K562 (cell line): ENCODE results near the gene SNCG. TPM values are rescaled to one million over a fixed set of nuclear protein-coding genes. Genes with fewer than 3 reads are reported as not detected.

Experiments used
- ARID1B ChIP-seq: fragments of 450-650 bp; IDR thresholded peaks from 2 replicates; pipeline ENCODE4 v1.6.1; 2016; ENCODE audit warnings: antibody characterized with exemption, mild to moderate bottlenecking, inconsistent platforms
- BDP1 ChIP-seq: IDR thresholded peaks from 3 replicates; pipeline ENCODE4 v1.6.1; 2011; ENCODE audit not compliant: insufficient read length, insufficient read depth
- CBX5 ChIP-seq: IDR thresholded peaks from 2 replicates; pipeline ENCODE4 v1.6.1; 2014; ENCODE audit warnings: low read depth, borderline replicate concordance
- DNMT1 ChIP-seq: fragments of 450-650 bp; IDR thresholded peaks from 2 replicates; pipeline ENCODE4 v1.6.1; 2016; ENCODE audit warnings: antibody characterized with exemption, mild to moderate bottlenecking
- HMGXB4 ChIP-seq: sonication (generic); formaldehyde crosslinking; IDR thresholded peaks from 2 replicates; pipeline ENCODE4 v1.8.1; 2023; ENCODE audit warnings: mild to moderate bottlenecking, missing genetic modification reagents
- HSF4 ChIP-seq: fragments of 250-450 bp; sonication (Bioruptor Pico); IDR thresholded peaks from 2 replicates; pipeline ENCODE4 v2.1.2; 2022; ENCODE audit warnings: mild to moderate bottlenecking, moderate library complexity, borderline replicate concordance
- KDM1A ChIP-seq, 2 experiments: fragments of 450-650 bp; IDR thresholded peaks; 2 replicates each; pipeline ENCODE4 v1.6.1; 2016; ENCODE audit warnings: mild to moderate bottlenecking in 2 of 2
- NFIC ChIP-seq: fragments of 450-650 bp; IDR thresholded peaks from 2 replicates; pipeline ENCODE4 v1.6.1; 2017; ENCODE audit warnings: mild to moderate bottlenecking, inconsistent platforms
- POLR2AphosphoS5 ChIP-seq: IDR thresholded peaks from 2 replicates; pipeline ENCODE4 v1.6.1; 2011; ENCODE audit warnings: mild to moderate bottlenecking, low read depth, low read length, moderate library complexity; ENCODE audit not compliant: control insufficient read depth, insufficient read depth
- POLR2B ChIP-seq: fragments of 450-650 bp; IDR thresholded peaks from 2 replicates; pipeline ENCODE4 v1.6.1; 2018; ENCODE audit warnings: low read depth; ENCODE audit not compliant: partially characterized antibody
- SIX5 ChIP-seq, 2 experiments: IDR thresholded peaks; 2 replicates each; pipeline ENCODE4 v1.6.1; 2011; ENCODE audit warnings: low read length in 2 of 2, borderline replicate concordance in 1 of 2, low read depth in 1 of 2, mild to moderate bottlenecking in 1 of 2, moderate library complexity in 1 of 2; ENCODE audit not compliant: insufficient read depth in 1 of 2
- SMARCA4 ChIP-seq: fragments of 450-650 bp; IDR thresholded peaks from 2 replicates; pipeline ENCODE4 v1.6.1; 2016
- TAF1 ChIP-seq: IDR thresholded peaks from 2 replicates; pipeline ENCODE4 v1.6.1; 2011; ENCODE audit warnings: mild to moderate bottlenecking, low read length, moderate library complexity; ENCODE audit not compliant: insufficient read depth, control insufficient read depth, severe bottlenecking; ENCODE audit errors: extremely low read depth
- TAF7 ChIP-seq: fragments of 450-650 bp; IDR thresholded peaks from 2 replicates; pipeline ENCODE4 v1.6.1; 2016; ENCODE audit warnings: missing genetic modification characterization, missing compliant biosample characterization
- USF1 ChIP-seq: sonication (generic); formaldehyde crosslinking; IDR thresholded peaks from 2 replicates; pipeline ENCODE4 v1.9.0; 2022; ENCODE audit warnings: mild to moderate bottlenecking, missing genetic modification reagents
- ZBTB7A ChIP-seq: IDR thresholded peaks from 2 replicates; pipeline ENCODE4 v1.6.1; 2011; ENCODE audit warnings: low read depth, mild to moderate bottlenecking, low read length, moderate library complexity, borderline replicate concordance; ENCODE audit not compliant: control insufficient read depth
- ZNF121 ChIP-seq: sonication (generic); formaldehyde crosslinking; conservative IDR thresholded peaks from 2 replicates; pipeline ENCODE4 v1.8.0; 2022; ENCODE audit warnings: missing genetic modification reagents
- ZNF253 ChIP-seq: fragments of 250-450 bp; sonication (Bioruptor Pico); conservative IDR thresholded peaks from 2 replicates; pipeline ENCODE4 v1.6.1; 2021; ENCODE audit warnings: mild to moderate bottlenecking
- ZNF263 ChIP-seq: sonication (generic); formaldehyde crosslinking; IDR thresholded peaks from 2 replicates; pipeline ENCODE4 v1.8.0; 2022; ENCODE audit warnings: mild to moderate bottlenecking, missing genetic modification reagents, borderline replicate concordance
- ZNF444 ChIP-seq: fragments of 250-450 bp; sonication (Bioruptor Pico); IDR thresholded peaks from 2 replicates; pipeline ENCODE4 v1.4.0; 2020; ENCODE audit warnings: mild to moderate bottlenecking, moderate library complexity
- ZNF778 ChIP-seq: fragments of 450-650 bp; formaldehyde crosslinking; IDR thresholded peaks from 2 replicates; pipeline ENCODE4 v1.4.0; 2020; ENCODE audit warnings: mild to moderate bottlenecking, moderate library complexity
- ZSCAN32 ChIP-seq: fragments of 450-650 bp; formaldehyde crosslinking; IDR thresholded peaks from 2 replicates; pipeline ENCODE4 v1.4.0; 2020; ENCODE audit warnings: mild to moderate bottlenecking, moderate library complexity
- polyA plus RNA-seq, 8 experiments: library from polyadenylated mRNA; depleted of rRNA in 4 of 8; stranded (reverse) in 5 of 8; unstranded in 3 of 8; fragments of >200 nt; fragmentation: Nextera tagmentation in 2 of 8; fragmentation: Illumina TruSeq in 1 of 8; extraction: Ambion mirVana in 2 of 8; extraction: Trizol in 1 of 8; gene quantifications; 2 replicates each; pipeline versions ENCODE4 v1.2.1 to v1.2.3, GENCODE V29; 2011 to 2014; ENCODE audit warnings: inconsistent platforms in 1 of 8, missing spikeins in 1 of 8
- total RNA-seq, 7 experiments: library from RNA; depleted of rRNA in 6 of 7; stranded (reverse); fragments of >200 nt in 6 of 7; fragmentation: Illumina TruSeq in 2 of 7; extraction: Trizol in 2 of 7; gene quantifications; 2 replicates each; pipeline versions ENCODE4 v1.2.1 to v1.2.3, GENCODE V29; 2011 to 2021; ENCODE audit warnings: low replicate concordance in 1 of 7

Gene SNCG
- total and polyA plus RNA-seq, 9 of the 15 experiments (the other 6 are each of a cell fraction or from before 2014, with no cell fraction given), result 9.8 to 146 (median 93.6) TPM

- no peak for TF ChIP-seq CBX5
- TF ChIP-seq POLR2AphosphoS5, result peak; percentile 66; the same call in 1 of the 2 replicates
- no peak for TF ChIP-seq ZNF778 (CRISPR knock-in tag)
- TF ChIP-seq ARID1B, result peak; percentile 58
- no peak for TF ChIP-seq ZNF263
- peak; percentile 63; the same call in 1 of the 2 replicates for TF ChIP-seq SMARCA4
- TF ChIP-seq DNMT1, result no peak
- TF ChIP-seq USF1, result no peak
- TF ChIP-seq POLR2B, result peak; percentile 57
- TF ChIP-seq ZNF444, result peak; percentile 89
- TF ChIP-seq NFIC, result peak; percentile 45; the same call in 1 of the 2 replicates
- no peak for TF ChIP-seq ZNF253 (CRISPR knock-in tag)
- TF ChIP-seq HMGXB4 (CRISPR knock-in tag), result no peak
- TF ChIP-seq HSF4, result no peak
- peak; percentile 54 for TF ChIP-seq TAF1
- peak in 1 of 2 experiments; percentile 83; a peak in 2 of 4 replicates for TF ChIP-seq KDM1A (IDR thresholded peaks at IDR 0.05)
- TF ChIP-seq ZBTB7A, result peak; percentile 89
- TF ChIP-seq ZNF121 (CRISPR knock-in tag), result no peak
- no peak for TF ChIP-seq SIX5 (IDR thresholded peaks at IDR 0.05; ENCODE audit: borderline replicate concordance in 1 of 2, insufficient read depth in 1 of 2, low read depth in 1 of 2, low read length in 2 of 2)
- no peak for TF ChIP-seq ZSCAN32 (CRISPR knock-in tag)
- TF ChIP-seq BDP1, result no peak
- no peak for TF ChIP-seq TAF7 (tag)
Measured at GRCh38 chr10:86958901-86959736, 720 bp downstream of the SNCG start (continued).
